Measurements from ENCODE around the gene RAD18.

- no peak for TF ChIP-seq IKZF3 (tag by site-specific recombination; IDR thresholded peaks at IDR 0.05)
- TF ChIP-seq ZNF18 (tag by site-specific recombination; IDR thresholded peaks at IDR 0.05) = no peak
- TF ChIP-seq ZNF837 (tag by site-specific recombination; IDR thresholded peaks at IDR 0.05) = no peak
- no peak for TF ChIP-seq ZNF274 (IDR thresholded peaks at IDR 0.05; ENCODE audit: low read length)
- no peak for TF ChIP-seq ZNF274 (tag by site-specific recombination; IDR thresholded peaks at IDR 0.05; ENCODE audit: borderline replicate concordance)
- no peak for TF ChIP-seq ZNF239 (tag by site-specific recombination; IDR thresholded peaks at IDR 0.05)
- TF ChIP-seq, protein P1, sequence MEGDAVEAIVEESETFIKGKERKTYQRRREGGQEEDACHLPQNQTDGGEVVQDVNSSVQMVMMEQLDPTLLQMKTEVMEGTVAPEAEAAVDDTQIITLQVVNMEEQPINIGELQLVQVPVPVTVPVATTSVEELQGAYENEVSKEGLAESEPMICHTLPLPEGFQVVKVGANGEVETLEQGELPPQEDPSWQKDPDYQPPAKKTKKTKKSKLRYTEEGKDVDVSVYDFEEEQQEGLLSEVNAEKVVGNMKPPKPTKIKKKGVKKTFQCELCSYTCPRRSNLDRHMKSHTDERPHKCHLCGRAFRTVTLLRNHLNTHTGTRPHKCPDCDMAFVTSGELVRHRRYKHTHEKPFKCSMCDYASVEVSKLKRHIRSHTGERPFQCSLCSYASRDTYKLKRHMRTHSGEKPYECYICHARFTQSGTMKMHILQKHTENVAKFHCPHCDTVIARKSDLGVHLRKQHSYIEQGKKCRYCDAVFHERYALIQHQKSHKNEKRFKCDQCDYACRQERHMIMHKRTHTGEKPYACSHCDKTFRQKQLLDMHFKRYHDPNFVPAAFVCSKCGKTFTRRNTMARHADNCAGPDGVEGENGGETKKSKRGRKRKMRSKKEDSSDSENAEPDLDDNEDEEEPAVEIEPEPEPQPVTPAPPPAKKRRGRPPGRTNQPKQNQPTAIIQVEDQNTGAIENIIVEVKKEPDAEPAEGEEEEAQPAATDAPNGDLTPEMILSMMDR (tag by site-specific recombination; IDR thresholded peaks at IDR 0.05) = no peak
- TF ChIP-seq ZNF571 (tag by site-specific recombination; IDR thresholded peaks at IDR 0.05) = no peak
- TF ChIP-seq, protein P2, sequence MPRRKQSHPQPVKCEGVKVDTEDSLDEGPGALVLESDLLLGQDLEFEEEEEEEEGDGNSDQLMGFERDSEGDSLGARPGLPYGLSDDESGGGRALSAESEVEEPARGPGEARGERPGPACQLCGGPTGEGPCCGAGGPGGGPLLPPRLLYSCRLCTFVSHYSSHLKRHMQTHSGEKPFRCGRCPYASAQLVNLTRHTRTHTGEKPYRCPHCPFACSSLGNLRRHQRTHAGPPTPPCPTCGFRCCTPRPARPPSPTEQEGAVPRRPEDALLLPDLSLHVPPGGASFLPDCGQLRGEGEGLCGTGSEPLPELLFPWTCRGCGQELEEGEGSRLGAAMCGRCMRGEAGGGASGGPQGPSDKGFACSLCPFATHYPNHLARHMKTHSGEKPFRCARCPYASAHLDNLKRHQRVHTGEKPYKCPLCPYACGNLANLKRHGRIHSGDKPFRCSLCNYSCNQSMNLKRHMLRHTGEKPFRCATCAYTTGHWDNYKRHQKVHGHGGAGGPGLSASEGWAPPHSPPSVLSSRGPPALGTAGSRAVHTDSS (tag by site-specific recombination; IDR thresholded peaks at IDR 0.05) = no peak
- no peak for TF ChIP-seq ZNF248 (tag by site-specific recombination; IDR thresholded peaks at IDR 0.05)
- TF ChIP-seq ZNF184 (tag by site-specific recombination; IDR thresholded peaks at IDR 0.05) = no peak
- TF ChIP-seq SETDB1 (IDR thresholded peaks at IDR 0.05; ENCODE audit: insufficient read length, low read length) = peak; percentile 85
- TF ChIP-seq PBX3 (CRISPR knock-in tag; IDR thresholded peaks at IDR 0.05) = no peak
- TF ChIP-seq ZNF24 (tag by site-specific recombination; IDR thresholded peaks at IDR 0.05) = no peak
These were observed 20.4 kb downstream of the RAD18 start for GRCh38 chr3:8942746-8943488.
